GM12872 (cell line): ENCODE results near the gene VPS37D.

Experiments
- TF ChIP-seq, protein P1 (sequence below): IDR thresholded peaks from 3 replicates; pipeline ENCODE4 v1.5.1; 2011; ENCODE audit warnings: low read depth, mild to moderate bottlenecking, low read length, moderate library complexity; ENCODE audit not compliant: insufficient read depth

The VPS37D gene

DNA sequence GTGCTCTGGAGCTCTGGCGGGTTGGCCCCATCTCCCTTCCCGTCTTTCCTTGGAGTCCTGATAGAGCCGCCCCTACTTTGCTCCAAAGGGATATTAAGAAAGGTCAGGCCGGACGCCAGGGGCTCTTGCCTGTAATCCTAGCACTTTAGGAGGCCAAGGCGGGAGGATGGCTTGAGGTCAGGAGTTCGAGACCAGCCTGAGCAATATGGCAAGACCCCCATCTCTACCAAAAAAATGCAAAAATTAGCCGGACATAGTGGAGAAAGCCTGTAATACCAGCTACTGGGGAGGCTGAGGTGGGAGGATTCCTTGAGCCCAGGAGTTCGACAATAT is 43.0 kb upstream of the VPS37D start:
- TF ChIP-seq, protein P1, sequence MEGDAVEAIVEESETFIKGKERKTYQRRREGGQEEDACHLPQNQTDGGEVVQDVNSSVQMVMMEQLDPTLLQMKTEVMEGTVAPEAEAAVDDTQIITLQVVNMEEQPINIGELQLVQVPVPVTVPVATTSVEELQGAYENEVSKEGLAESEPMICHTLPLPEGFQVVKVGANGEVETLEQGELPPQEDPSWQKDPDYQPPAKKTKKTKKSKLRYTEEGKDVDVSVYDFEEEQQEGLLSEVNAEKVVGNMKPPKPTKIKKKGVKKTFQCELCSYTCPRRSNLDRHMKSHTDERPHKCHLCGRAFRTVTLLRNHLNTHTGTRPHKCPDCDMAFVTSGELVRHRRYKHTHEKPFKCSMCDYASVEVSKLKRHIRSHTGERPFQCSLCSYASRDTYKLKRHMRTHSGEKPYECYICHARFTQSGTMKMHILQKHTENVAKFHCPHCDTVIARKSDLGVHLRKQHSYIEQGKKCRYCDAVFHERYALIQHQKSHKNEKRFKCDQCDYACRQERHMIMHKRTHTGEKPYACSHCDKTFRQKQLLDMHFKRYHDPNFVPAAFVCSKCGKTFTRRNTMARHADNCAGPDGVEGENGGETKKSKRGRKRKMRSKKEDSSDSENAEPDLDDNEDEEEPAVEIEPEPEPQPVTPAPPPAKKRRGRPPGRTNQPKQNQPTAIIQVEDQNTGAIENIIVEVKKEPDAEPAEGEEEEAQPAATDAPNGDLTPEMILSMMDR: no peak

DNA sequence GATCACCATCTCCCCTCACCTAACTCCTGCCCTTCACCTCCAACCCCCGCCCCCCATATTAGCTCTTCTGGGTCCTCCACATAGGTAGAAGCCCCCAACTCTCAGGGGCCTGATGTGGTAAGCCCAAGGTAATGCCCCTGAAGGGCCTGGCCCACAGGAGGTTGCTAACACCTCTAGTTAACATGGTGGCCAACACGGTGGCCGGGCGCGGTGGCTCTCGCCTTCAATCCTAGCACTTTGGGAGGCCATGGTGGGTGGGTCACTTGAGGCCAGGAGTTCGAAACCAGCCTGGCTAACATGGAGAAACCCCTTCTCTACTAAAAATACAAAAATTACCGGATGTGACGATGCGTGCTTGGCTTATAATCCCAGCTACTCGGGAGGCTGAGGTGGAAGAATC is 42.4 kb upstream of the VPS37D start:
- TF ChIP-seq, protein P1: no peak

DNA sequence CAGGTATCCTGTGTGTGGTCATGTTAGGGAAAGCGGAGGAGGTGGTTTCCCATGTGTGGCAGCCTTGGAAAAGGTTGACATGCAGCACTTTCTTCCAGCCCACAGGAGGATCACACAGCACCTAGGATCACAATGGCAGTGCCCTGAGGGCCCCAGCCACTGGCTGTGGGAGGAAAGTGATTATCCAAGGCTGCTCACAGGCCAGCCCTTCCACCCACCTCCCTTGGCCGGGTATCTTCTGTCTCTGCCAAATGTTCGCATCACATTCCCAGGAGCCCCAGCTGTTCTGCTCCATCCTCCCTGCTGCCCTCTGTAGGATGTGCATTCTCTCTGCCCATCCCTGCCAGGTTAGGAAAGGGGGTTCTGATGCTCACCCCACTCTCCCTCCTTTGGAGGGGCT is 40.8 kb upstream of the VPS37D start:
- TF ChIP-seq, protein P1: no peak

DNA sequence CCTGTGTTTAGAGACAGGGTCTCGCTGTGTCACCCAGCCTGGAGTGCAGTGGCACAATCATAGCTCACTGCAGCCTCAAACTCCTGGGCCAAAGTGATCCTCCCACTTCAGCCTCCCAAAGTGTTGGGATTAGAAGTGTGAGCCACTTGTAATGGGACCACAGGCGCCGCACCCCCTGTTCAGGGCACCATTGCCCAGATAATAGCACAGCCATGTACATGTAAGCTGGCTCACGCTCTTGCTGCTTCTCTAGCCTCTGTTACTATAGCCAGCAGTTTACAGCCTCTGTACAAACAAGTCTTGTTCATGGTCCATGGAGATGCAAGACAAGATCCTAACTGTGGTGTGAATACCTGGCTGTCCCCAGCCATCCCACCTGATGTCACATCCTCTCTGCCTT is 39.1 kb upstream of the VPS37D start:
- TF ChIP-seq, protein P1: no peak

DNA sequence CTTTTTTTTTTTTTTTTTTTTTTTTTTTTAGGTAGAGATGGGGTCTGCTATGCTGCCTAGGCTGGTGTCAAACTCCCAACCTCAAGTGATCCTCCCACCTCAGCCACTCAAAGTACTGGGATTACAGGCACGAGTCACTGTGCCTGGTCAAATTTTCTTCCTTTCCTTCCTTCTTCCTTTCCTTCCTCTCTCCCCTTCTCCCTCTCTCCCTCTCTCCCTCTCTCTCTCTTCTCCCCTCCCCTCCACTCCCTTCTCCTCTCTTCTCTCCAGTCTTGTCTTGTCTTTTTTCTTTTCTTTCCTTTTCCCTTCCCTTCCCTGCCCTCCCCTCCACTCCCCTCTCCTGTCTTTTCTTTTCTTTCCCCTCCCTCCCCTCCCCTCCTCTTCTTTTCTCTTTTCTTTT is 36.1 kb upstream of the VPS37D start:
- TF ChIP-seq, protein P1: no peak

DNA sequence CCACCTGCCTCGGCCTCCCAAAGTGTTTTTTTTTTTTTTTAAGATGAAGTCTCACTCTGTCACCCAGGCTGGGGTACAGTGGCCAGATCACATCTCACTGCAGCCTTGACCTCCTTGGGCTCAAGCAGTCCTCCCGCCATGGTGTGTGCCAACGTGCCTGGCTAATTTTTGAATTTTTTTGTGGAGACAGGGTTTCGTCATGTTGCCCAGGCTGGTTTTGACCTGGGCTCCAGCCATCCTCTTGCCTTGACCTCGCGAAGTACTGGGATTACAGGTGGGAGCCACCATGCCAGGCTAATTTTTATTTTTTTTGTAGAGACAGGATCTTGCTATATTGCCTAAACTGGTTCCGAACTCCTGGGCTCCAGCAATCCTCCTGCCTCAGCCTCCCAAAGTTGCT is 34.3 kb upstream of the VPS37D start:
- TF ChIP-seq, protein P1: no peak

DNA sequence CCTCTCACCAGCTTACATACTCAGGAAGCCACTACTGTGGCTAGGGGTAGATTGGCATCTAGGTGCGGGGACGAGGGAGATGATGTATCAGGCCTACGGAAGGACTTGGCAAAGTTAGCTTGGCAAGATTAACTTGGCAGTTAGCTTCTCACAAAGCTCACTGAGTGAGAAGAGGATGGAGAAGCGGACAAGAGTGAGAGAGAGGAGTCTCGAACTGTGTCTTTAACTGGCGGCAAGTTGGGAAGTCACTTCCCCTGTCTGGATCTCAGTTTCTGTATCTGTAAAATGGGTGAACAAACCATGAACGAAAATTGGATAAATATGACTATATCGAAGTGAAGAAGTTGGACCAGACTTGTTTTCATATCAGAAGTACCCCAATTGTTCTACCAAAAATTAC is 33.8 kb upstream of the VPS37D start:
- TF ChIP-seq, protein P1: no peak
